H54 (cell line): Measurements from ENCODE around the gene ELOVL2.

Source experiments
- DNase-seq: peaks from one replicate; pipeline ENCODE4 v3.0.0; 2011; ENCODE audit warnings: low spot score, mixed read lengths; ENCODE audit not compliant: insufficient read length
- FAIRE-seq: peaks from 3 replicates; lab custom pipeline; 2011; peaks lifted over from hg19 to GRCh38; lab: Jason Lieb, UNC
- POLR2A ChIP-seq: IDR thresholded peaks from 2 replicates; pipeline ENCODE4 v1.6.1; 2011; ENCODE audit warnings: low read depth, mild to moderate bottlenecking, low read length

The ELOVL2 gene

GRCh38 chr6:11023032-11023431 lies 21.1 kb downstream of the ELOVL2 start:
- DNase-seq (no peak), FAIRE-seq (peak; percentile 86)
- TF ChIP-seq POLR2A = no peak

- DNase-seq (no peak), FAIRE-seq (no peak)
- TF ChIP-seq POLR2A = no peak
Measured at GRCh38 chr6:11021714-11022113, 22.4 kb downstream of the ELOVL2 start.

DNA sequence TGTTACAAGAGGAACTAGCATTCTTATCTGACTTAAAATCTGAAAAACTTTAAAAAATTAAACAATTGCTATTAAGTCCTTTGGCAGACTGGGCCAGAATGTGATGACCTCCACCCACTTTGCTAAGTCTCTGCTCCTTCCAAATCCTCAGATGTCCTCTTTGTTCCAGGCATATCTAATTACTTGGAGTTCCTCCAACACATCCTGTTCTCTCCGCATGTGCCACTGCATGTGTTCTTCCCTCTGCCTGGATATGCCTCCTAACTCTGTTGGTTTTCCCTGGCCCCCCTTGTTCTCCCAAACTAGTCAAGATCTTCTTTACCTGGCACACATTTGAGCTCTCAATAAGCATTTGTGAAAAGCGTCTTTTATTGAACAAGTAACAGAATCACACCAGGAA lies 23.1 kb downstream of the ELOVL2 start:
- no peak for TF ChIP-seq POLR2A
- no peak for FAIRE-seq
- DNase-seq = no peak

GRCh38 chr6:11018225-11018624 lies 25.9 kb downstream of the ELOVL2 start:
- no peak for TF ChIP-seq POLR2A
- DNase-seq (no peak), FAIRE-seq (no peak)

- TF ChIP-seq POLR2A = no peak
- no peak for FAIRE-seq
- no peak for DNase-seq
Measured at GRCh38 chr6:11017090-11017489, 27.0 kb downstream of the ELOVL2 start.

DNA sequence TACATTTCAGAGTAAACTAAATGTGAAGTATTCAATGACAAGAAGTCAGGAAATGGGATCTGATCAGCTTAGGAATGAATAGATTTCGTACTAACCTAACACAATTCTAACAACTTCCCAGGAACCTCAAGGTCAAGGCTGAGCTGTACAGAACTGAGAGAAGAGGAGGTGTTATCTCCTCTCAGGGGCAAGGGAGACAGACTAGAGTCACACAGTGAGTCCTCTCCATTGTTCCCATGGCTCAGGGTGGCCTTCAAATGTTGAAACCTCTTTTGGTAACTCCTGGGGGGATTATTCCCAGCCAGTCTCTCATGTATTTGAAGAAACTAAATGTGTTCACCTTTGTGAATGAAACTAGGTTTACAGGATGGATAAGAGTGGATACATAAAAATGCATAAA lies 27.7 kb downstream of the ELOVL2 start:
- DNase-seq = no peak
- FAIRE-seq = no peak
- no peak for TF ChIP-seq POLR2A

GRCh38 chr6:11015102-11015501 lies 29.0 kb downstream of the ELOVL2 start:
- no peak for FAIRE-seq
- TF ChIP-seq POLR2A = no peak
- no peak for DNase-seq

DNA sequence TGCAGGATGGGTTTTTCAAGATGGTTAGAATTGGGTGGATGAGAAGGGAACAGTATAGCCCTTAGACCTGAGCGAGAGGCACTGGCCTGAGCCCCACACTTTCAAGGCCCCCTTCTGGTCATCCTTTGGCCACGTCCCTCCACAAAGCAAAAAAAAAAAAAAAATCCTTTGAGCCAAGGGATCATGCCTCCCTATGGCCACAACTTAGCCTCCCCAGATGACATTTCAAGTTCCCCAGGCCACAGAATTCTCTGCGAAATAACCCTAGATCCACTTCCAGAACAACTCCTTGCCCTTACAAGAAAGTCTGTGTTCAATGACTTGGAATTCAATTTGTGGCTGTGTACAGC lies 30.4 kb downstream of the ELOVL2 start:
- no peak for FAIRE-seq
- no peak for TF ChIP-seq POLR2A
- DNase-seq = no peak

- FAIRE-seq = no peak
- no peak for DNase-seq
- no peak for TF ChIP-seq POLR2A
Measured at GRCh38 chr6:11012976-11013720, 31.0 kb downstream of the ELOVL2 start.

DNA sequence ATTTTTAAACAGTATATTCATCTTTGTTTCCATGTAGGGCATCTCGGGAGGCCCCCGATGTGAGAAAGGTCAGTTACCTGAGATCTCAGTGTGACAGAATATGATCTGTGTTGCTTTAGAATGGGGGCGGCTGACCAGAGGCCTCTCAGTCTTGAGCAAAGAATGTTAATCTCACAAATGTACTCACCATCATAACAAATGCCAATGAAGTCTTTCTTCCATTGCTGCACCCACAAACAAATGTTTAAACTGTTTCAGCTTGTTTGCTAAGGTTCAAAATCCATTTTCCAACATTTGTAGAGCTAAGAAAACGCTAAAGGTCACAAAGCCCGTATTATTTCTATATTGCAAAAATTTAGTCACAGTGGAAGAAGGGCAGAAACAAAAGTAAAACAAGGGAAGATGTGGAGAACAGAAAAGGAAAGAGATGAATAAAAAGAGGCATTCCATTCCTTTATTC lies 31.8 kb downstream of the ELOVL2 start:
- DNase-seq (no peak), FAIRE-seq (no peak)
- no peak for TF ChIP-seq POLR2A

- TF ChIP-seq POLR2A = no peak
- FAIRE-seq (no peak), DNase-seq (no peak)
Measured at GRCh38 chr6:11011787-11012234, 32.3 kb downstream of the ELOVL2 start.

DNA sequence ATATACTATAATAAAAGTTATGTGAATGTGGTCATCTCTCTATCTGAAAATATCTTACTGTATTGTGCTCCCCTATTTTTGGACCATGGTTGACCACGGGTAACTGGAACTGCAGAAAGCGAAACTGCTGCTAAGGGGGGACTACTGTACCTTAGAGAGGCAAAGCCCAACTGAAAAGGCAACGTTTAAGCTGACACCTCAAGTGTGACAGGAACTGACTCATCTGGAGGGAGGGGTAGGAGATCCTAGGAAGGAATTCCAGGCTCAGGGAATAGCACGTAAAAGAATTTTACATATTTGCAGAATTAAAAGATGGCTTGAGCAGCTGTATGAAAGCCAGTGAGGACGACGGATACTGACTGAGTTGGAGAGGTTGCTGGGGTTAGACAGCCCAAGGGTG lies 34.8 kb downstream of the ELOVL2 start:
- DNase-seq (peak; percentile 38), FAIRE-seq (peak; percentile 55)
- TF ChIP-seq POLR2A = no peak

GRCh38 chr6:11008821-11009220 lies 35.3 kb downstream of the ELOVL2 start:
- DNase-seq (no peak), FAIRE-seq (no peak)
- TF ChIP-seq POLR2A = no peak

GRCh38 chr6:11007715-11008608 lies 36.1 kb downstream of the ELOVL2 start:
- FAIRE-seq (peak; percentile 91), DNase-seq (no peak)
- TF ChIP-seq POLR2A = no peak
